Measurements from ENCODE around the gene PPP4R2. TPM values are rescaled to one million over a fixed set of nuclear protein-coding genes. Genes with fewer than 3 reads are reported as not detected.
A peak's percentile ranks its signal among the peaks of the same experiment; 100 is the strongest.

Gene PPP4R2
- total RNA-seq, 3 donors from 2014 or later: 34.6 to 71.4 (median 49.2) TPM

DNA sequence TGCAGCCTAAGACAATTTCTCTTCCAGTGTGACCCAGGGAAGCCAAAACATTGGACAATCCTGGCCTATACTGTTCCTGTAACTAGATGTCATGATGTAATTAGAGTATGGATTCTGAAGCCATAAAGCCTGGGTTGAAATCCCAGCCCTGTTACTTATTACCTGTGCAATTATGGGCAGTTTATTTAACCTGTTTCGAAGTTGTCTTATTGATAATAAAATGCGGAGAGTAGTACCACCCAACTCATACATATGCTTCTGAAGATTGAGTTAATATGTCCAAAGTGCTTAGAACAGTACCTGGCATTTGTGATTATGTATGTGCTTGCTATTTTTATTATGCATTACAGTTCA is 30.1 kb downstream of the PPP4R2 start:
- Histone ChIP-seq H3K9me3 (no peaks in the 10 kb centered on the region), H3K27ac (no peak overlapping the region), H3K27me3 (no peaks in the 10 kb centered on the region), H3K4me1 (no peaks in the 10 kb centered on the region), H3K4me3 (no peak overlapping the region), H3K36me3 (no peaks in the 10 kb centered on the region)
- no peak for DNase-seq (ENCODE audit: low spot score in 2 of 2)
- intact Hi-C loops (cut with DNase I; ENCODE audit: low total_unique reads): no loop called here
- TF ChIP-seq POLR2AphosphoS5 (IDR thresholded peaks at IDR 0.05): no peak
- TF ChIP-seq, protein P1, sequence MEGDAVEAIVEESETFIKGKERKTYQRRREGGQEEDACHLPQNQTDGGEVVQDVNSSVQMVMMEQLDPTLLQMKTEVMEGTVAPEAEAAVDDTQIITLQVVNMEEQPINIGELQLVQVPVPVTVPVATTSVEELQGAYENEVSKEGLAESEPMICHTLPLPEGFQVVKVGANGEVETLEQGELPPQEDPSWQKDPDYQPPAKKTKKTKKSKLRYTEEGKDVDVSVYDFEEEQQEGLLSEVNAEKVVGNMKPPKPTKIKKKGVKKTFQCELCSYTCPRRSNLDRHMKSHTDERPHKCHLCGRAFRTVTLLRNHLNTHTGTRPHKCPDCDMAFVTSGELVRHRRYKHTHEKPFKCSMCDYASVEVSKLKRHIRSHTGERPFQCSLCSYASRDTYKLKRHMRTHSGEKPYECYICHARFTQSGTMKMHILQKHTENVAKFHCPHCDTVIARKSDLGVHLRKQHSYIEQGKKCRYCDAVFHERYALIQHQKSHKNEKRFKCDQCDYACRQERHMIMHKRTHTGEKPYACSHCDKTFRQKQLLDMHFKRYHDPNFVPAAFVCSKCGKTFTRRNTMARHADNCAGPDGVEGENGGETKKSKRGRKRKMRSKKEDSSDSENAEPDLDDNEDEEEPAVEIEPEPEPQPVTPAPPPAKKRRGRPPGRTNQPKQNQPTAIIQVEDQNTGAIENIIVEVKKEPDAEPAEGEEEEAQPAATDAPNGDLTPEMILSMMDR (IDR thresholded peaks at IDR 0.05): no peak
- no peak for TF ChIP-seq POLR2A (IDR thresholded peaks at IDR 0.05)

DNA sequence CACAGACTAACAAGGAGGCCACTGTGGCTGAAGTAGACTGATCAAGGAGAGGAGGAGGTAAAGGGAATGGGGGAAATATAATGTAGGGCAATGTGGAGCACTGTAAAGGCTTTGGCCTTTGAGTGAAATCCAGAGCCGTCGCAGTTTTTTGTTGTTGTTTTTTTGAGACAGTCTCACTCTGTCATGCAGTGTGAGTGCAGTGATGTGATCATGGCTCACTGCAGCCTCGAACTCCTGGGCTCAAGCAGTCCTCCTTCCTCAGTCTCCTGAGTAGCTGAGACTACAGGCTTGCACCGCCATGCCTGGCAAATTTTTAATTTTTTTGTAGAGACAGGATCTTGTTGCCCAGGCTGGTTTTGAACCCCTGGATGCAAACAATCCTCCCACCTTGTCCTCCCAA is 32.2 kb downstream of the PPP4R2 start:
- intact Hi-C loops (cut with DNase I; ENCODE audit: low total_unique reads): no loop called here
- DNase-seq (ENCODE audit: low spot score in 2 of 2): no peak
- Histone ChIP-seq H3K27ac (peak overlapping the region in 1 of 2 donors; percentile 16), H3K4me1 (no peaks in the 10 kb centered on the region), H3K27me3 (no peaks in the 10 kb centered on the region), H3K4me3 (no peak overlapping the region), H3K36me3 (no peaks in the 10 kb centered on the region), H3K9me3 (no peaks in the 10 kb centered on the region)
- no peak for TF ChIP-seq POLR2A (IDR thresholded peaks at IDR 0.05)
- TF ChIP-seq POLR2AphosphoS5 (IDR thresholded peaks at IDR 0.05): no peak
- TF ChIP-seq, protein P1 (IDR thresholded peaks at IDR 0.05): no peak

DNA sequence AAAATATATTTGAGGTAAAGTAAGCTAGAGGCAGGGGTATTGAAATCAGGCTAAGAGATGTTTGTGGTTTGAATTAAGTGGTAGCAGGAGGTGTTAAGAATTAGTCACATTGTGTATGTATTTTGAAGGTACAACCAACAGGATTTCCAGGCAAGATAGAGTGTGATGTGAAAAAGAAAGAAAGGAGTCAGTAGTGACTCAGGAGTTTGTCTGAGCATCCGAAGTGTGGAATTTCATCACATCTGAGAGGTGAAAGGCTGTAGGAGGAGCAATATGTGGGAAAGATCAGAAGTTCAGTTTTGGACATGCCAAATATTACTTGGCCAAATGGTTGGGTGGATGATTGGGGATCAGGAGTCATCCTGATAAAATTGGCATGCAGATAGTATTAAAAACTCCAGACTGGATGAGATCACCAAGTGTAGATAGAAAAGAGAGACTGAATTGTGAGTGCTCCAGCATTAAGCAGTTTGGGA is 32.7 kb downstream of the PPP4R2 start:
- Histone ChIP-seq H3K4me3 (no peak overlapping the region), H3K27me3 (no peaks in the 10 kb centered on the region), H3K27ac (peak overlapping the region; percentile 4 to 16), H3K9me3 (no peaks in the 10 kb centered on the region), H3K36me3 (no peaks in the 10 kb centered on the region), H3K4me1 (no peaks in the 10 kb centered on the region)
- intact Hi-C loops (cut with DNase I; ENCODE audit: low total_unique reads): no loop called here
- no peak for TF ChIP-seq POLR2A (IDR thresholded peaks at IDR 0.05)
- TF ChIP-seq, protein P1 (IDR thresholded peaks at IDR 0.05): no peak
- no peak for TF ChIP-seq POLR2AphosphoS5 (IDR thresholded peaks at IDR 0.05)
- DNase-seq (ENCODE audit: low spot score in 2 of 2): no peak

DNA sequence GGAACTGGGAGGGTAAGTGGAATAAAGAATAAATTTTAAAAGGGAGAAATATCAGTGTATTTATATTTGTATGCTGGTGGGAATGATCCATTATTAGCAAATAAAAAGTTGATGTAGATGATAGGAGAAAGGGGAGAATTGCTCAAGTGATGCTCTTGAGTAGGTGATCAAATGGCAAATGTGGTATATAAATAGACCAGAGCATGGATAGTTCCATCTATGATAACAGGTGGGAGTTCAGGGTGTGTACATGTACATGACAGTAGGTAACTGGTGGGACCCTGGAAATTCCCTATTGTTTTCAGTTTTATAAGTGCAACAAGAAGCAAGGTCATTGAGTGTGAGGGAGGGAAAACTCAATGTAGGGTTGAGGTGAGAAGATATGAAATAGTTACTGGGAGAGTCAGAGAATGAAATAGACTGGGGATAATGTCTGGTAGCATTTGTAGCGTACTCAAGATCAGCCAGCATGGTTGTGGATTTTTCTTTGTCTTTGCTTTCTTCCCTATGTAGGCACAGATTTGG is 33.5 kb downstream of the PPP4R2 start:
- Histone ChIP-seq H3K4me3 (no peak overlapping the region), H3K27ac (peak overlapping the region in 1 of 2 donors; percentile 4), H3K4me1 (no peaks in the 10 kb centered on the region), H3K36me3 (no peaks in the 10 kb centered on the region), H3K9me3 (no peaks in the 10 kb centered on the region), H3K27me3 (no peaks in the 10 kb centered on the region)
- intact Hi-C loops (cut with DNase I; ENCODE audit: low total_unique reads): no loop called here
- no peak for TF ChIP-seq POLR2AphosphoS5 (IDR thresholded peaks at IDR 0.05)
- TF ChIP-seq, protein P1 (IDR thresholded peaks at IDR 0.05): no peak
- no peak for TF ChIP-seq POLR2A (IDR thresholded peaks at IDR 0.05)
- no peak for DNase-seq (ENCODE audit: low spot score in 2 of 2)

DNA sequence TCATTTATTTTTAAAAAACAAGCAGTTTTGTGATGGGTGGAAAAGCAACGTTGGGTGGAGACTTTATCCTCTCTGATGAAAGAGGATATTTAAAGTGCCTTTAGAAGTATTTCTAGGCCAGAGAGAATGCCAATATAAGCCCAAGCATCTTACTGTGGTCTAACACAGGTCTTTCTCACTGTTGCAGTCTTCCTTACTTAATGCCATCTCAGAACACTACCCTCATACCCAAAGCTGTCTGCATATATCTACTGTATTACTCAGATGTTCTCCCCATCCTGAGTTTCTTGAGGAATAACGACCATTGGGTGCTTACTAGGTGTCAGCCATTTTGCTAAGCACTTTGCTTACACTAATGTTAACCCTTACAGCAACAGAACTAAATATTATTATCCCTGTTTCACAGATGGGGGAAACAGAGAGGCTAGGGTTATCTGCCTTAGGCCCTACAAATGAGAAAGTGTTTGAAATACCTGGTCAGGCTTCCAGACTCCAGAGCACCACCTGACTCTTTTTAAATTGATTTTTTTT is 35.0 kb downstream of the PPP4R2 start:
- Histone ChIP-seq H3K4me3 (no peak overlapping the region), H3K27me3 (no peaks in the 10 kb centered on the region), H3K4me1 (no peaks in the 10 kb centered on the region), H3K9me3 (no peaks in the 10 kb centered on the region), H3K36me3 (no peaks in the 10 kb centered on the region), H3K27ac (no peak overlapping the region)
- TF ChIP-seq, protein P1 (IDR thresholded peaks at IDR 0.05): no peak
- no peak for TF ChIP-seq POLR2AphosphoS5 (IDR thresholded peaks at IDR 0.05)
- no peak for TF ChIP-seq POLR2A (IDR thresholded peaks at IDR 0.05)
- DNase-seq (ENCODE audit: low spot score in 2 of 2): no peak
- intact Hi-C loops (cut with DNase I; ENCODE audit: low total_unique reads): no loop called here

Data from breast epithelium (tissue), 4 donors.